Measurements from ENCODE around the gene OTOS. TPM values are rescaled to one million over a fixed set of nuclear protein-coding genes. Genes with fewer than 3 reads are reported as not detected.
A peak's percentile ranks its signal among the peaks of the same experiment; 100 is the strongest.

The OTOS gene
- total RNA-seq, 2 experiments from 2014 or later: not detected

DNA sequence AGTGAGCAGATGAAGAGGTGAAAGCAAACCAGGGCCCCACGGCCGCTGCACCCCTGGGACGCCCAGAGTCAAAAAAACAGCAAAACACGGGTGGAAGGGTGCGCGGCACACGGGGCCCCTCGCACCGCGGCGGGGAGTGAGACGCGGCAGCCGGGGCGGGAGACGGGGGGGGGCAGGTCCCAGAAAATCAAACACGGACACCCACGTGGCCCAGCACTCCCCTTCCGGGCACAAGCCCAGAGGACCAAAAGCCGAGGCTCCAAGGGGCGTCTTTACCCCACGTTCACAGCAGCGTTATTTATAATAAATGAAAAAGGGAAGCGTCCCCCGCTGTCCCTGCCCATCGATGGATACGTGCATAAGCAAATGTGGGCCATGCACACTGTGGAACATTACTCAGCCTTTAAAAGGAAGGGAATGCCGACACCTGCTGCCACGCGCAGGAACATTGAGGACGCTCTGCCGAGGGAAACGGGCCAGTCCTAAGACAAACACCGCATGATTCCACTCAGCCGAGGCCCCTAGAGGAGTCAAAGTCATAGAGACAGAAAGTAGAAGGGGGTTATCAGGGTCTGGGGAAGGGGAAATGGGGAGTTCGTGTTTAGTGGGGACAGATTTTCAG is 3.7 kb downstream of the OTOS start:
- no TSS peak for BruUV-seq (replicated peaks)
- Histone ChIP-seq H3K36me3 (ENCODE audit: insufficient read depth, low read length) (peaks cover 23% of the 10 kb centered on the region; the same call in 1 of the 2 replicates), H3K9me2 (ENCODE audit: insufficient read depth, low read length) (no peaks in the 10 kb centered on the region), H4K20me1 (ENCODE audit: insufficient read depth, low read length) (peaks cover 6% of the 10 kb centered on the region), H3K79me2 (ENCODE audit: insufficient read depth, low read depth, low read length) (peaks cover 20% of the 10 kb centered on the region), H3K4me3 (ENCODE audit: low read depth, low read length, poor library complexity, severe bottlenecking) (peak overlapping the region; percentile 89), H2AFZ (ENCODE audit: low read length) (peak overlapping the region; percentile 94), H3K4me2 (ENCODE audit: low read length) (peak overlapping the region; percentile 99), H3K9me3 (ENCODE audit: low read length) (no peaks in the 10 kb centered on the region), H3K27ac (ENCODE audit: low read depth, low read length, poor library complexity, severe bottlenecking) (no peak overlapping the region), H3K4me1 (ENCODE audit: insufficient read depth, low read length, poor library complexity, severe bottlenecking) (peaks cover 17% of the 10 kb centered on the region)
- POLR2A ChIA-PET: no interaction called here
- no peak for DNase-seq (ENCODE audit: low spot score)
- intact Hi-C loops (cut with micrococcal nuclease; ENCODE audit: unreplicated experiment): loop anchor here (2.0 kb wide), 1 partner anchor 112 kb away; the partner anchor contains the start of gene NDUFA10
- no peak for TF ChIP-seq EZH2phosphoT487 (IDR thresholded peaks at IDR 0.05; ENCODE audit: borderline replicate concordance, low read depth, low read length)
- TF ChIP-seq, protein P1, sequence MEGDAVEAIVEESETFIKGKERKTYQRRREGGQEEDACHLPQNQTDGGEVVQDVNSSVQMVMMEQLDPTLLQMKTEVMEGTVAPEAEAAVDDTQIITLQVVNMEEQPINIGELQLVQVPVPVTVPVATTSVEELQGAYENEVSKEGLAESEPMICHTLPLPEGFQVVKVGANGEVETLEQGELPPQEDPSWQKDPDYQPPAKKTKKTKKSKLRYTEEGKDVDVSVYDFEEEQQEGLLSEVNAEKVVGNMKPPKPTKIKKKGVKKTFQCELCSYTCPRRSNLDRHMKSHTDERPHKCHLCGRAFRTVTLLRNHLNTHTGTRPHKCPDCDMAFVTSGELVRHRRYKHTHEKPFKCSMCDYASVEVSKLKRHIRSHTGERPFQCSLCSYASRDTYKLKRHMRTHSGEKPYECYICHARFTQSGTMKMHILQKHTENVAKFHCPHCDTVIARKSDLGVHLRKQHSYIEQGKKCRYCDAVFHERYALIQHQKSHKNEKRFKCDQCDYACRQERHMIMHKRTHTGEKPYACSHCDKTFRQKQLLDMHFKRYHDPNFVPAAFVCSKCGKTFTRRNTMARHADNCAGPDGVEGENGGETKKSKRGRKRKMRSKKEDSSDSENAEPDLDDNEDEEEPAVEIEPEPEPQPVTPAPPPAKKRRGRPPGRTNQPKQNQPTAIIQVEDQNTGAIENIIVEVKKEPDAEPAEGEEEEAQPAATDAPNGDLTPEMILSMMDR (conservative IDR thresholded peaks at IDR 0.05; ENCODE audit: low read length): no peak
- CTCF ChIA-PET (ENCODE audit: unreplicated experiment): no interaction called here

- CTCF ChIA-PET (ENCODE audit: unreplicated experiment): no interaction called here
- POLR2A ChIA-PET: no interaction called here
- H3K4me3 ChIP-seq (ENCODE audit: low read depth, low read length, poor library complexity, severe bottlenecking): peak within 1 kb of the TSS; percentile 89
- no peak within 1 kb of the TSS for H3K27ac ChIP-seq (ENCODE audit: low read depth, low read length, poor library complexity, severe bottlenecking)
- TF ChIP-seq EZH2phosphoT487 (IDR thresholded peaks at IDR 0.05; ENCODE audit: borderline replicate concordance, low read depth, low read length): no peak
- TF ChIP-seq, protein P1 (conservative IDR thresholded peaks at IDR 0.05; ENCODE audit: low read length): no peak
- DNase-seq (ENCODE audit: low spot score): peak; percentile 90
- no TSS peak for BruUV-seq (replicated peaks)
- H4K20me1 ChIP-seq (ENCODE audit: insufficient read depth, low read length): peaks cover 6% of the 10 kb centered on the region
- peaks cover 17% of the 10 kb centered on the region for H3K4me1 ChIP-seq (ENCODE audit: insufficient read depth, low read length, poor library complexity, severe bottlenecking)
- peak within 1 kb of the TSS; percentile 99 for H3K4me2 ChIP-seq (ENCODE audit: low read length)
- H3K9me3 ChIP-seq (ENCODE audit: low read length): no peaks in the 10 kb centered on the region
- peaks cover 20% of the 10 kb centered on the region for H3K79me2 ChIP-seq (ENCODE audit: insufficient read depth, low read depth, low read length)
- H2AFZ ChIP-seq (ENCODE audit: low read length): peak within 1 kb of the TSS; percentile 94
- peaks cover 29% of the 10 kb centered on the region for H3K36me3 ChIP-seq (ENCODE audit: insufficient read depth, low read length)
- intact Hi-C loops (cut with micrococcal nuclease; ENCODE audit: unreplicated experiment): loop anchor here (2.0 kb wide), 1 partner anchor 111 kb away; the partner anchor contains the start of gene NDUFA10
- no peaks in the 10 kb centered on the region for H3K9me2 ChIP-seq (ENCODE audit: insufficient read depth, low read length)
Measured at GRCh38 chr2:240136013-240136670, 4.3 kb downstream of the OTOS start, which contains the start of gene COPS9. TSS of gene COPS9 (minus strand) at chr2:240136305. CDS start at chr2:240136284, 21 bp downstream.

DNA sequence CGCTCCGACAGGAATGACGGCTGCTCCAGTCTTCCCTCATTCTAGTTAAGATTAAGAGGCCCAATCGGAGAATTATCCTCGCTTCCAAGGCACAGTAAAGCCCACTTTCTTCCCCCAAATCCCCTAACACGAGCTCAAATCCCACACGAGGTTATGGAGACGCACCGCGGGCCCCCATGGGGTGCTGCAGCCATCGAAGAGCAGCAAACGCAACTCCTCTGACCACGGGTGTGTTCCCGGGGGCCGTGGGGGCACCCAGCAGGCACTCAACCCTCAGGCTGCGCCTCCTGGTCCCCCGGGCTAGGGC is 4.8 kb downstream of the OTOS start:
- Histone ChIP-seq H3K79me2 (ENCODE audit: insufficient read depth, low read depth, low read length) (peaks cover 20% of the 10 kb centered on the region), H2AFZ (ENCODE audit: low read length) (peak overlapping the region; percentile 94; the same call in 1 of the 2 replicates), H3K27ac (ENCODE audit: low read depth, low read length, poor library complexity, severe bottlenecking) (no peak overlapping the region), H3K4me3 (ENCODE audit: low read depth, low read length, poor library complexity, severe bottlenecking) (peak overlapping the region; percentile 89), H3K36me3 (ENCODE audit: insufficient read depth, low read length) (peaks cover 34% of the 10 kb centered on the region), H3K9me3 (ENCODE audit: low read length) (no peaks in the 10 kb centered on the region), H3K9me2 (ENCODE audit: insufficient read depth, low read length) (no peaks in the 10 kb centered on the region), H3K4me1 (ENCODE audit: insufficient read depth, low read length, poor library complexity, severe bottlenecking) (peaks cover 17% of the 10 kb centered on the region), H3K4me2 (ENCODE audit: low read length) (peak overlapping the region; percentile 99), H4K20me1 (ENCODE audit: insufficient read depth, low read length) (peaks cover 6% of the 10 kb centered on the region)
- no peak for TF ChIP-seq EZH2phosphoT487 (IDR thresholded peaks at IDR 0.05; ENCODE audit: borderline replicate concordance, low read depth, low read length)
- TF ChIP-seq, protein P1 (conservative IDR thresholded peaks at IDR 0.05; ENCODE audit: low read length): no peak
- ChIA-PET CTCF (ENCODE audit: unreplicated experiment) (no interaction called here), POLR2A (no interaction called here)
- no TSS peak for BruUV-seq (replicated peaks)
- DNase-seq (ENCODE audit: low spot score): no peak
- intact Hi-C loops (cut with micrococcal nuclease; ENCODE audit: unreplicated experiment): loop anchor here (2.0 kb wide), 1 partner anchor 111 kb away; the partner anchor contains the start of gene NDUFA10
